ENCODE measurements around the gene LRRK2.
A peak's percentile ranks its signal among the peaks of the same experiment; 100 is the strongest.

DNA sequence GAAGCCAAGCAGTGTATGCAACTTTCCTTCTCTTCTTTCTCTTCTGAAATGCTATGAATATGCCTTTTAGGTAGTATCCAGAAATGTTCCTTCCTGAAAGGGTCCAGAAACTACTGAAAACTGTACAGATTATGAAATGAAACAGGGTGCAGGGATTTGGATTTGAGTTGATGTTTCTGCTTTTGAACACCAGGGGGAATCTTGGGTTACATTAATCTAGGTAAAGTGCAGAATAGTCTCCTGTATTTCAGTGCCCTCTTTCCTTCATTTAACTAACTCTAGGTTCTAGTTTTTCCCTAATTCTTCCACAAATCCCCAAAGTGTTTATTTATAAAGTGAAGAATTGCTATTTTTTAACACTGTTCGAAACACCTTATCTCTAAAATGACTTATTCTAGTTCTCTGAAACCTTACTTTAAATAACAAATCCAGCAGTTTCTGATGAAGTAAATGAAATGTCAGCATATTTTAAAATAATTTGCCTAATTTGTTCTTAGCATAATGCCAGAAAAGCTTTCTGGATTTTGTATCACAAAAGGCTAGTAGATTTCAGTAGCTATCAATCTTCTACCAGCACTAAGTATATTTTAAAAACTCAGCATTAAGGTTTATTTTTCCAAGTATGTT lies 111.9 kb downstream of the LRRK2 start:
- TF ChIP-seq, protein P1, sequence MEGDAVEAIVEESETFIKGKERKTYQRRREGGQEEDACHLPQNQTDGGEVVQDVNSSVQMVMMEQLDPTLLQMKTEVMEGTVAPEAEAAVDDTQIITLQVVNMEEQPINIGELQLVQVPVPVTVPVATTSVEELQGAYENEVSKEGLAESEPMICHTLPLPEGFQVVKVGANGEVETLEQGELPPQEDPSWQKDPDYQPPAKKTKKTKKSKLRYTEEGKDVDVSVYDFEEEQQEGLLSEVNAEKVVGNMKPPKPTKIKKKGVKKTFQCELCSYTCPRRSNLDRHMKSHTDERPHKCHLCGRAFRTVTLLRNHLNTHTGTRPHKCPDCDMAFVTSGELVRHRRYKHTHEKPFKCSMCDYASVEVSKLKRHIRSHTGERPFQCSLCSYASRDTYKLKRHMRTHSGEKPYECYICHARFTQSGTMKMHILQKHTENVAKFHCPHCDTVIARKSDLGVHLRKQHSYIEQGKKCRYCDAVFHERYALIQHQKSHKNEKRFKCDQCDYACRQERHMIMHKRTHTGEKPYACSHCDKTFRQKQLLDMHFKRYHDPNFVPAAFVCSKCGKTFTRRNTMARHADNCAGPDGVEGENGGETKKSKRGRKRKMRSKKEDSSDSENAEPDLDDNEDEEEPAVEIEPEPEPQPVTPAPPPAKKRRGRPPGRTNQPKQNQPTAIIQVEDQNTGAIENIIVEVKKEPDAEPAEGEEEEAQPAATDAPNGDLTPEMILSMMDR (conservative IDR thresholded peaks at IDR 0.05; ENCODE audit: low read depth, low read length), result peak; percentile 57; the same call in 1 of the 2 replicates
- TF ChIP-seq EZH2 (IDR thresholded peaks at IDR 0.05; ENCODE audit: low read length, unreplicated experiment), result no peak
- no peak for TF ChIP-seq EZH2phosphoT487 (IDR thresholded peaks at IDR 0.05; ENCODE audit: borderline replicate concordance, low read length)
